GM12872 (cell line): ENCODE measurements around the gene CIB2.

Source experiments
- CTCF ChIP-seq: IDR thresholded peaks from 3 replicates; pipeline ENCODE4 v1.5.1; 2011; ENCODE audit warnings: low read depth, mild to moderate bottlenecking, low read length, moderate library complexity; ENCODE audit not compliant: insufficient read depth

Gene CIB2

GRCh38 chr15:78111788-78112187 is 19.5 kb downstream of the CIB2 start:
- no peak for TF ChIP-seq CTCF

- no peak for TF ChIP-seq CTCF
Observed at GRCh38 chr15:78110916-78111475, 20.2 kb downstream of the CIB2 start.

- TF ChIP-seq CTCF = no peak
Observed at GRCh38 chr15:78110096-78110495, 21.1 kb downstream of the CIB2 start.

- no peak for TF ChIP-seq CTCF
Observed at GRCh38 chr15:78109156-78109555, 22.1 kb downstream of the CIB2 start.

- peak; percentile 96 for TF ChIP-seq CTCF
Observed at GRCh38 chr15:78108300-78109084, 22.8 kb downstream of the CIB2 start.

- TF ChIP-seq CTCF = no peak
Observed at GRCh38 chr15:78107471-78107870, 23.8 kb downstream of the CIB2 start.

GRCh38 chr15:78105476-78106241 is 25.6 kb downstream of the CIB2 start:
- no peak for TF ChIP-seq CTCF
